ENCODE data around the gene BCL11A. TPM values are rescaled to one million over a fixed set of nuclear protein-coding genes. Genes with fewer than 3 reads are reported as not detected.
A peak's percentile ranks its signal among the peaks of the same experiment; 100 is the strongest.

BCL11A gene
- total RNA-seq, 1 donor = 65.4 TPM

DNA sequence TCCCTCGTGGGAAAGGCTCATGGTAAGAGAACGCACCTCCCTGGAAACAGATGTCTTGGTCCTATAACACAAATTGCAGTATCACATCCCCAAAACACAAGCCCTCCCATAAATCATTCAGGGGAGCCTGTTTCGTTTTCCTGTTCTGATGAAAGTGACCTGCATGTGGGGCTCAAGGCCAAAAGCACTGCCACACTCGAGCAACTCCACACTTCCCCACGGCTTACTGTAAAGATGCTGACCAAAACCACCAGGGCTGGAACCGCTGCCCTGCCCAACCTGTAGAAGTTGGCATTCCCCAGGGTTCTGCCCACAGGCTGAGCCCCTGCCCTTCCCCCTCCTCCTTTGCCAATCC, 139.7 kb downstream of the BCL11A start:
- DNase-seq (ENCODE audit: low read depth in 2 of 3, low spot score in 2 of 3) = peak in 2 of 3 donors; percentile 89 to 98

DNA sequence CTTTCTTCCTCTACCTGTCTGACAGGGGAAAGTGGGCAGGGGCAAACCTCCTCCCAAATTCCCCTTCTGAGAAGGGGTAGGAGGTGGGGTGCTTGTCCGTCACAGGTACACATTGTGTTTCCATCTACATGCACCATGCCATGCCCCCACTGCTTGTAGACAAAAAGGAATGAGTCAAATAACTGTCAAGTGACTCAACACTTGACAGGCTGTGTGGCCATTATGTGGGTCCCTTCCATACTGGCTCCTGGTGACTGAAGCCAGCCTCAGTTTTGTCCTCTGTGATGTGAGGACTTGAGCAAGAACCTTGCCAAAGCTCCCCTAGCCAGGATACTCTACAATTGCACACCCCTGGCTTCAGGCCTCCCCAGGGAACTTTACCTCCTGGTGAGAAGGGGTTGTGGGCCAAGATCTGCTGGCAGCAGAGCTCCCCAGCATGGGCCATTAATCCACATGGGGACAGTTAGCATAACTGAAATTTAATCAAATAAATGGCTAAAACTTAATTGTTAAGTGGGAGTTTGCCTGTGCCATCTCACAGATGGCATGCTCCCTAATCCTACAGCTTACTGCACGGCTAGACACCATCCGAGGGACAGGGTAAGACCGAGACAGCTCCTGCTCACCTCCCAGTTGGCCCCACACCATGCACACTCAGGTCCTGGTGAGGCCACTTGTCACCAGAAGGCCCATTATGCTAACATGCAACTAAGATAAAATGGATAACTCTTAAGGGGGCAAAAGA, 140.2 kb downstream of the BCL11A start:
- no peak for DNase-seq (ENCODE audit: low read depth in 2 of 3, low spot score in 2 of 3)

DNA sequence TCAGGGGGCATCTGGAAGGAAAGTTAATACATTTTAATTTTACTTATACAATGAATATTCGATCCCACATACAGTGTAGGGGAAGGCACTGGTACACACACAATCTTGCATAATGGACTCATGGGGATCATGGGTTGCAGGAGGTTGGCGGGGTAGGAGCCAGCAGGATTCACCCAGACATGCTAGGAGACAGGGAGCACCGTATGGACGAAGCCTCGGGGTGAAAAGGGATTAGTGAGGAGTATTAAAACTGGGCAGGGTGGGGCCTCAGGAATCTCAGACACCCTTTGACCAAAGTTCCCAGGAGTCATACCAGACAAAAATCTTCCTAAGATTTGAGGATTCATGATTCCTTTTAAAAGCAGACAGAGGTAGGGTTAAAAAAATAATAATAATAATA, 140.8 kb downstream of the BCL11A start:
- no peak for DNase-seq (ENCODE audit: low read depth in 2 of 3, low spot score in 2 of 3)

DNA sequence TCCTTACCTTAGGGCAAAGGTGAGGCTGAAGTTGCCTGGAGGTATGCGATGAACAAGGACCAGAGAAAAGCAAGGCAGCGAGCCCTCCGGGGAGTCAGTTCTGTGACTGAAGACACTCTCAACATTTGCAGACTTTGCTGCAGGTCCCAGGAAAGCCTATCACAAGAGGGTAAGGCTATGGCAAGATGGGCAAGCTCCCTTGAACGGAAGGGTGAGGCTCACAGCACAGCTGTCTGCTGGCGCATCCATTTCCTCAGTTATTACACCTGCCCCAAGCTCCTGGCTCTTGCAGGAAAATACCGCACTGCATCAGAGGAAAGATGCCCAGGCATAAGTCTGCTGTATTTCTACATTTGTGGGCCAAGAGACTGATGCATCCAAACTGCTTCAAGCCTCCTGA, 141.4 kb downstream of the BCL11A start:
- DNase-seq (ENCODE audit: low read depth in 2 of 3, low spot score in 2 of 3) = no peak

DNA sequence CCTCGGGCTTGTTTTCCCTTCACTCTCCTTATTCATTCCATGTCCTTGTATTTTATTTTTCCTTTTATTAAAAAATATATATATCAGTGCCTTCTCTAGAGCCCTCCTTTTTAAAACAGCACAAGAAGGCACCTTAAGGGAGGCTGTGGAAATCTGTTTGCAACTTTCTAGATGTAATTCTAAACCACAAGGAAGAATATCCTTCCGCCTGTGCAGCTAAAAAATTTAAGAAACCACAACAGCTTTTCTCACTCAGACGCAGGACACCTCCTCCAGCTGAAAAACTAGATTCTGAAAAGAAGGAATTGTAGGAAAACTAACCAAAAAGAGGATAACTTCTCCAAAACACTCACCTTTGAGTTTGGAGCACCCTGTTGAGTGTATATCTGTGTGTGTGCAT, 142.2 kb downstream of the BCL11A start:
- DNase-seq (ENCODE audit: low read depth in 2 of 3, low spot score in 2 of 3) = no peak

DNA sequence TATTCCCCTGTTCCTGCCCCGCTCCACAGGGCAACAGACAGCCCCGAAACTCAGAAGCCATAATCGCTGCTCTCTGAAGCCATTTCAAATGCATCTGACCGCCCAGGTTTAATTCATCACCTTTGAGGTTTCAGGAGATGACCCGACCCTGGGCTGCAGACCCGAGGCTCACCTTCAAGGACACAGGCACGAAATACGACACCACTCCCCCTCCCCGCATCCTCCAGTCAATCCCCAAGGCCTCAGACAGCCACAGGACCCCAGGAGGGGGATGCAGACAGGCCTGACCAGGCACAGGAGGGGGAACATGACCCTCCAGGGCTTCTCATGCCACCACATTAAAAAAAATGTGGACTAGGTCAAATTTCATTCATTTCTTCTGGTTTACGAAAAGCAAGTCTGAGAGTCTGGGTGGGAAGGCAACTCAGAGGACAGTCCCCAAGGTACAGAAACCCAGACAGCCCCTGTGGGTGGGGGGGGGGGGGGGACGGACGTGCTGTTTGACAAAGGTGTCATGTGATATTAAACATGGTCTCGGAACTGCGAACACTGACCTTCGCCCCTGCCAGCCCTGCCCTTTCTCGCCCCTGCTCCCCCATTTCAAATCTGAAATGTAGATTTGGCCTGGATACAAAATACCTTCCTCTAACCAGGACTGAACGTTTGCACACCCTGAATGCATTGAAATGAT, 142.9 kb downstream of the BCL11A start:
- no peak for DNase-seq (ENCODE audit: low read depth in 2 of 3, low spot score in 2 of 3)

DNA sequence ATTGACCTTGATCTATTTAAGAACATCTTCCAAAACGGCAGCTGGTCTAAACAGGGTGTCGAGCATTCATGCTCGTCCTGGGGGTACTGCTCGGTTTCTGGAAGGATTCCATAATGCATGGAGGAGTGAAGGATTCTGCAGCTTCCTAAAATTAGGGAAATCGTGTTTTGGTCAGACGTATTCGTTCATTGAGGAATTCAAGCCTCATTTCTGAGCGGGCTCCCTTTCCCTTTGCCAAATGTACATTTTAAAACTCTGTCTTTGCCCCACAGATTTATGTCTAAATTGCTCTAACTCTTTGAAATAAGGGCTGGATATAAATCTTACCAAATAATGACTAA, 144.0 kb downstream of the BCL11A start:
- no peak for DNase-seq (ENCODE audit: low read depth in 2 of 3, low spot score in 2 of 3)

DNA sequence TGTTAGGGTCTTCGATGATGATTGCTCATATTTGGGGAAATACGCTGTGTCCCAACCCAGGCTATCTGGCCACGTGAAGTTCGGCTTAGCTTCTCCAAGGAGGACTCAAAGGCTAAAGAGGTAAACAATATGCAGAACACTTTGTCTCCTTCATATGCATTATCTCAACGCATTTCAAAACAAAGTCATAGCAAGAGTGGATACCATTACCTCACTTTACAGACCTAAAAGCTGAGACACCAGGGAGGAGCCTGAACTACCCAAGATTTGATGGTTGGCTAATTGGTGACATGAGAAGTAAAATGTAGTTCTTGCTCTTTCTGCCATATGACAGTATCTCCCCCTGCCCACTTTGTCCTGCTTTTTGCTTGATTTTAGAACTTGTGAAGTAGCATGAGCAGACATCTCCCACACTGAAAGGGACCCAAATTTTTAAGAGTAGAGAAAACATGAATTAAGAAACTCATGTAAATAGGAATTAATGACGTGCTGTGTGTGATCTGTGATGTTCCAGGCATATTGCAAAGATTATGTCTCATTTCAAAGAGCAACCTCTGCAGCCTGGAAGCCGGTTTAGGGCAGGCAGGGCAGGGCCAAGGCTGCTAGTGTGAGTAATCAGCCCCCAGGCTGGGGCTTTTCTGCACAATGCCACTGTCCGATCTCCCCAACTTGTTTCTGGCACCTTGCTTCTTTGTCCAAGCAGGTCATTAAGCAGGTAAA, 144.5 kb downstream of the BCL11A start:
- no peak for DNase-seq (ENCODE audit: low read depth in 2 of 3, low spot score in 2 of 3)

DNA sequence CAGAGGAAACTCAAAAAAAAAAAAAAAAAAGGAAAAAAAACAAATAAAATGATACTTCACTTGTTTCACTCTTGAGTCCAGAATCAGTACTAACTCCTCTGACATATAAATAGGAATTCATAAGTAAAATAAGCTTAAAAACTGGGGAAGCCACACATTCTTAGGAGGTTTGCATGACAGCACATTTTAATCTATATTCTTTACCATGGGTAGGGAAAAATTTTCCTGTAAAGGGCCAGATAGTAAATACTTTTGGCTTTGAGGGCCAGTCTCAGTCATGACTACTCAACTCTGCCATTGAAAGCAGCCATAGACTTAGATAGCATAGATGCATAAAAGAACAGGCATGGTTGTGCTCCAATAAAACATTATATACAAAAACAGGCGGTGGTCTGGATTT, 145.2 kb downstream of the BCL11A start:
- DNase-seq (ENCODE audit: low read depth in 2 of 3, low spot score in 2 of 3) = no peak

DNA sequence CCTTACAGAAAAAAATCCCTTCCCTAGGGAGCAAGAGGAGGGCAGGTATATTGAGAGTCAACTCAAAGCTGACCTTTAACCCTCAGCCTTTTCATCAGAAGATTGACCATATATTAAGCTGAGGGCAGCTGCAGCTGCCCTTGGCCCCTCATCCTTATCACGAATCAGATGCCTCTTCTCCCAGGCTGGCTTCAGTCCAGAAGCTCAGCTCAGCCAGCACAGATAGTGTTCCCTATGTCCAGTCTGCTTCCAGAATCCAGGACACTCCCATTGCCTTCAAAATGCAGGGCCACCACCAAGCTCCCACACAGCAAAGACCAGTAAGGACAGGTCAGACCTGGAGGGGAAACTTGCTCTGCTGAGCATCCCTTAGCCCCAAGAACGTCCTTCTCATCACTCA, 146.1 kb downstream of the BCL11A start:
- DNase-seq (ENCODE audit: low read depth in 2 of 3, low spot score in 2 of 3) = no peak

DNA sequence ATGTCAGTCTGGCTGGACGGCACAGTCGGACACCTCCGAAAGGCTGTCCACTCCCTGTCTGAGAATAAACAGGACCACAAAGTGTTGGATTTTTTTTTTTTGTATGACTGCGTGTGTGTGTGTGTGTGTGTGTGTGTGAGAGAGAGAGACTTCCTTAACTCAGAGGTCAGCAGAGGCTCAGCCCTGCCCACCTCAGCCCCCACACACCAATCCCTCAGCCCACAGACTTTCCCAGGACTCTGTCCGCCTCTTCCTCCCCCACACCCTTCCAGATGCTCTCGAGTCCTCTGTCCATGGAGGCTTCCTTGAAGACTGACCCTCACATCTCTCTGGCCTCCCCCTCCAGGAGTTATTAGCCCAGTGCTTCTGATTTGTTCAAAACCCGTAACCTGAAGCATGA, 147.3 kb downstream of the BCL11A start:
- no peak for DNase-seq (ENCODE audit: low read depth in 2 of 3, low spot score in 2 of 3)

DNA sequence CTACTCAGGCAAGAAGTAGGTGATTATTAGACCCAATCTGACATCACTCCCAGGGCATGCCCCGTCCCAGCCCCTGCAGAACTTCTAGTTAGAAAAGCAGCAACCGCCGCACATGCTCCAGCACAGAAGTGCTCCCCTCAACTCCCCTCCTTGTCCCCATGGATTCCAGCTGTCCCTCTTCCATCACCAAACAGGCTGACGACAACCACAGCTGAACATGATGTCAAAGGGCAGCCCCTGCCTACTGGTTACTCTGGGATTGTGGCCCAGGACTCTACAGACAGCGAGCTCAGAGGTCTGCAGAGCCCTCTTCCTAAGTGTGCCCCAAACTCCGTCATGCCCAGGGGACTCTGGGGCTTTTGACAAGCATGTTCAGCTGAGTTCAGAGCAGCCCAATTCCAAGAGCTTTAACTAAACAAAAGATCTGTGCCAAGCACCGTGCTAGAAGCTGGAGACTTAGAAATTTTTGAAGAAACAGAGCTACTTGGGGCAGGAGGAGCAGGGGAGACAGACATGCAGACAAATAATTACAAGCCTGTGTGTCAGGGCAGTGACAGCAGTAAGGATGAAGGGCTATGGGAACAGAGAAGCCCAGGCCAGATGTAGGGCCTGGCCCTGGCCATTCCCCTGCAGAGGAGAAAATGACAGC, 148.1 kb downstream of the BCL11A start:
- no peak for DNase-seq (ENCODE audit: low read depth in 2 of 3, low spot score in 2 of 3)

Other genes with a start within 250 kb of the BCL11A start
- 13.2 TPM for gene PAPOLG, start 202.6 kb upstream of the BCL11A start, total RNA-seq

All from hematopoietic multipotent progenitor cell (in vitro differentiated cells).